ENCODE results near the gene TPST2.

The TPST2 gene

GRCh38 chr22:26589845-26590736 is at the start of gene TPST2:
Gene TPST2, minus strand, starts transcription at chr22:26590132. Its CDS starts 48,502 bp downstream, at chr22:26541630.
- H3K4me3 ChIP-seq (ENCODE audit: low read depth, low read length) = peak within 1 kb of the TSS; percentile 85
- no peak for DNase-seq (ENCODE audit: low read depth)
- TF ChIP-seq, protein P1, sequence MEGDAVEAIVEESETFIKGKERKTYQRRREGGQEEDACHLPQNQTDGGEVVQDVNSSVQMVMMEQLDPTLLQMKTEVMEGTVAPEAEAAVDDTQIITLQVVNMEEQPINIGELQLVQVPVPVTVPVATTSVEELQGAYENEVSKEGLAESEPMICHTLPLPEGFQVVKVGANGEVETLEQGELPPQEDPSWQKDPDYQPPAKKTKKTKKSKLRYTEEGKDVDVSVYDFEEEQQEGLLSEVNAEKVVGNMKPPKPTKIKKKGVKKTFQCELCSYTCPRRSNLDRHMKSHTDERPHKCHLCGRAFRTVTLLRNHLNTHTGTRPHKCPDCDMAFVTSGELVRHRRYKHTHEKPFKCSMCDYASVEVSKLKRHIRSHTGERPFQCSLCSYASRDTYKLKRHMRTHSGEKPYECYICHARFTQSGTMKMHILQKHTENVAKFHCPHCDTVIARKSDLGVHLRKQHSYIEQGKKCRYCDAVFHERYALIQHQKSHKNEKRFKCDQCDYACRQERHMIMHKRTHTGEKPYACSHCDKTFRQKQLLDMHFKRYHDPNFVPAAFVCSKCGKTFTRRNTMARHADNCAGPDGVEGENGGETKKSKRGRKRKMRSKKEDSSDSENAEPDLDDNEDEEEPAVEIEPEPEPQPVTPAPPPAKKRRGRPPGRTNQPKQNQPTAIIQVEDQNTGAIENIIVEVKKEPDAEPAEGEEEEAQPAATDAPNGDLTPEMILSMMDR (IDR thresholded peaks at IDR 0.05; ENCODE audit: low read depth, low read length, missing control alignments) = no peak

DNA sequence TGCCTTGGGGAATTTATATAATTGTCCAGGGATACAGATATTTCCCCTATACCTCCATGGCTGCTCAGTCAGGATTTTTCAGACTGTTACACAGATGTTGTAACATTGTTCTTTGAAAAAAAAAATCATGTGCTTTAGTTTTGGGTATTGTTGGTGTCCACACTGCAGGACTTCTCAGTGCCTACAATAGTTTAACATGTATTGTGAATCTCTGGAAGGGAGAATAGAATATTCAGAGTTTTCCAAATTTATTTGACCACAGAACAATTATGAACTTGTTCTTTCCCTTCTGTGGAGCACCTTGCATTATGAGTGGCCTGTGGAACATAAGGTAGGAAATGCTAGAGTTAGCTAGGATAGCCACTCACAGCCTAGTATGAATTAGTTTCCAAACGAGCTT is 46.4 kb upstream of the TPST2 start:
- TF ChIP-seq, protein P1 (IDR thresholded peaks at IDR 0.05; ENCODE audit: low read depth, low read length, missing control alignments) = no peak
- DNase-seq (ENCODE audit: low read depth) = no peak
- no peak overlapping the region for H3K4me3 ChIP-seq (ENCODE audit: low read depth, low read length)

- TF ChIP-seq, protein P1 (IDR thresholded peaks at IDR 0.05; ENCODE audit: low read depth, low read length, missing control alignments) = no peak
- no peak overlapping the region for H3K4me3 ChIP-seq (ENCODE audit: low read depth, low read length)
- DNase-seq (ENCODE audit: low read depth) = no peak
Measured at GRCh38 chr22:26635117-26635516, 45.2 kb upstream of the TPST2 start.

DNA sequence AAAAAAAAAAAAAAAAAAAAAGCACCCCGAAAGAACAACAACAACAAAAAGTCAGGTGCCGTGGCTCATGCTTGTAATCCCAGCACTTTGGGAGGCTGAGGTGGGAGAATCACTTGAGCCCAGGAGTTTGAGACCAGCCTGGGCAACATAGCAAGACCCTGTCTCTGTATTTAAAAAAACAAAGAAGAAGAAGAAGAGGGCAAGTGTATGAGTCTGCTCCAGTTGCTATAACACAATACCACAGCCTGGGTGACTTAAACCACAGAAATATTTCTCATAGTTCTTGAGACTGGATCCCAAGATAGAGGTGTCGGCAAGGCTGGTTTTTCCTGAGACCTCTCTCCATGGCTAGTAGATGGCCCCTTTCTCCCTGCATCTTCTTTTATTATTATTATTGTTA is 44.3 kb upstream of the TPST2 start:
- no peak overlapping the region for H3K4me3 ChIP-seq (ENCODE audit: low read depth, low read length)
- DNase-seq (ENCODE audit: low read depth) = no peak
- TF ChIP-seq, protein P1 (IDR thresholded peaks at IDR 0.05; ENCODE audit: low read depth, low read length, missing control alignments) = no peak

- no peak for DNase-seq (ENCODE audit: low read depth)
- no peak overlapping the region for H3K4me3 ChIP-seq (ENCODE audit: low read depth, low read length)
- TF ChIP-seq, protein P1 (IDR thresholded peaks at IDR 0.05; ENCODE audit: low read depth, low read length, missing control alignments) = no peak
Measured at GRCh38 chr22:26632422-26633155, 42.7 kb upstream of the TPST2 start.

DNA sequence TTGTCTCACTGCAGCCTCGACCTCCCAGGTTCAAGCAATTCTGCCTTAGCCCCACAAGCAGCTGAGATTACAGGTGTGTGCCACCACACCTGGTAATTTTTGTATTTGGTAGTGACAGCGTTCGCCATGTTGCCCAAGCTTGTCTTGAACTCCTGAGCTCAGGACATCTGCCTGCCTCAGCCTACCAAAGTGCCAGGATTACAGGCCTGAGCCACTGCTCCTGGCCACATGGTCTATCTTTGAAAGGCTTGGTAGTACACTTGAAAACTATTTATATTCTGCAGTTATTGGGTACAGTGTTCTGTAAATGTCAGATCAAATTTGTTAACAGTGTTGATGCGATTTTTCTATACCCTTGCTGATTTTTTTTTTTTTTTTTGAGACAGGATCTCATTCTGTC is 41.4 kb upstream of the TPST2 start:
- DNase-seq (ENCODE audit: low read depth) = no peak
- TF ChIP-seq, protein P1 (IDR thresholded peaks at IDR 0.05; ENCODE audit: low read depth, low read length, missing control alignments) = no peak
- no peak overlapping the region for H3K4me3 ChIP-seq (ENCODE audit: low read depth, low read length)
